Body of pancreas (tissue), 4 donors: ENCODE results near the gene ETFDH. TPM values are rescaled to one million over a fixed set of nuclear protein-coding genes. Genes with fewer than 3 reads are reported as not detected.

Experiments used
- ATAC-seq: fragments of 150-250 bp; one replicate; pipeline ENCODE4 v1.9.1; 2016
- DNase-seq, 4 donors: peaks; one replicate each; pipeline ENCODE4 v3.0.0-alpha.2; 2019
- H3K27ac ChIP-seq, 4 donors: fragments of 200-600 bp; sonication (generic); 1 replicate in 3 of 4; 2 replicates in 1 of 4; pipeline versions ENCODE4 v1.5.1 to v1.6.1; 2016 to 2019; ENCODE audit warnings: mild to moderate bottlenecking in 1 of 4, mixed read lengths in 1 of 4, moderate library complexity in 1 of 4
- H3K27me3 ChIP-seq, 2 donors: fragments of 200-600 bp; sonication (generic); one replicate each; pipeline ENCODE4 v1.6.0; 2016; ENCODE audit warnings: mild to moderate bottlenecking in 1 of 2
- H3K36me3 ChIP-seq, 2 donors: fragments of 200-600 bp; sonication (generic); replicated peaks in 1 of 2; 2 replicates each; pipeline ENCODE4 v1.5.1; 2016; ENCODE audit warnings: low read depth in 2 of 2; ENCODE audit not compliant: insufficient read depth in 1 of 2
- H3K4me1 ChIP-seq: fragments of 200-600 bp; sonication (generic); one replicate; pipeline ENCODE4 v1.6.0; 2016
- H3K4me3 ChIP-seq, 2 donors: fragments of 200-600 bp; sonication (generic); 1 replicate in 1 of 2; 2 replicates in 1 of 2; pipeline ENCODE4 v1.5.1; 2016 to 2019
- H3K9me3 ChIP-seq, 3 donors: fragments of 200-600 bp; sonication (generic); 1 replicate in 2 of 3; 2 replicates in 1 of 3; pipeline ENCODE4 v1.5.1; 2016
- CTCF ChIP-seq, 7 experiments: fragments of 450-650 bp in 4 of 7; fragments of 200-600 bp in 3 of 7; sonication (generic) in 3 of 7; IDR thresholded peaks; one replicate each; pipeline ENCODE4 v1.5.1; 2016 to 2019; ENCODE audit warnings: antibody characterized with exemption in 7 of 7
- POLR2A ChIP-seq, 3 donors: fragments of 450-650 bp; IDR thresholded peaks; one replicate each; pipeline ENCODE4 v1.6.1; 2016; ENCODE audit warnings: antibody characterized with exemption in 3 of 3, mild to moderate bottlenecking in 2 of 3
- WGBS, 2 donors: methylation state at CpG; one replicate each; pipeline ENCODE4 v1.1.5; 2017; 5-methylcytosine and 5-hydroxymethylcytosine counted together
- intact Hi-C: fragments of 100-400 bp; cut with DNase I; formaldehyde crosslinking; loops from one replicate; pipeline ENCODE4 v1.15.1; 2023
- small RNA-seq: library from RNA; depleted of rRNA; stranded (forward); fragments of <200 nt; gene quantifications from one replicate; pipeline ENCODE3, GENCODE V24; 2016
- total RNA-seq, 2 donors: library from RNA; depleted of rRNA; stranded (reverse); fragments of >200 nt; gene quantifications; one replicate each; pipeline ENCODE4 v1.1.0, GENCODE V29; 2016

Gene ETFDH
- total RNA-seq, 2 donors from 2014 or later, result 24.4 to 96.2 TPM

- no peaks in the 10 kb centered on the region for H3K4me1 ChIP-seq
- DNase-seq (no peak), ATAC-seq (no peak)
- TF ChIP-seq POLR2A (IDR thresholded peaks at IDR 0.05) (no peak), CTCF (IDR thresholded peaks at IDR 0.05) (no peak)
- H3K27me3 ChIP-seq, result no peaks in the 10 kb centered on the region
- no peaks in the 10 kb centered on the region for H3K36me3 ChIP-seq
- H3K9me3 ChIP-seq, result no peaks in the 10 kb centered on the region
- intact Hi-C loops, result no loop called here
- no peak overlapping the region for H3K27ac ChIP-seq
- H3K4me3 ChIP-seq, result no peak overlapping the region
Observed at GRCh38 chr4:158756588-158756987, 84.5 kb downstream of the ETFDH start.

GRCh38 chr4:158758142-158758541 is 86.0 kb downstream of the ETFDH start:
- no peaks in the 10 kb centered on the region for H3K4me1 ChIP-seq
- ATAC-seq (no peak), DNase-seq (no peak)
- H3K9me3 ChIP-seq, result no peaks in the 10 kb centered on the region
- no peak for TF ChIP-seq CTCF (IDR thresholded peaks at IDR 0.05)
- no peak for TF ChIP-seq POLR2A (IDR thresholded peaks at IDR 0.05)
- 65 to 71% methylated on average over 4 of the region's 4 CpGs for WGBS, 2 donors
- intact Hi-C loops, result no loop called here
- no peak overlapping the region for H3K4me3 ChIP-seq
- no peaks in the 10 kb centered on the region for H3K27me3 ChIP-seq
- H3K36me3 ChIP-seq, result no peaks in the 10 kb centered on the region
- no peak overlapping the region for H3K27ac ChIP-seq

GRCh38 chr4:158758703-158759102 is 86.6 kb downstream of the ETFDH start:
- no peak for TF ChIP-seq POLR2A (IDR thresholded peaks at IDR 0.05)
- TF ChIP-seq CTCF (IDR thresholded peaks at IDR 0.05), result no peak

More at GRCh38 chr4:158758703-158759102, 86.6 kb downstream of the ETFDH start:
- Histone ChIP-seq H3K9me3 (no peaks in the 10 kb centered on the region), H3K4me3 (no peak overlapping the region), H3K27ac (no peak overlapping the region), H3K4me1 (no peaks in the 10 kb centered on the region), H3K27me3 (no peaks in the 10 kb centered on the region), H3K36me3 (no peaks in the 10 kb centered on the region)
- ATAC-seq (no peak), DNase-seq (no peak)
- intact Hi-C loops, result no loop called here
- 69 to 75% methylated on average over 4 of the region's 4 CpGs for WGBS, 2 donors

Small RNA genes within 50 kb of the gene (small RNA-seq; reads per million reads assigned to genes)
- not detected for gene RF00012

Other genes starting within 250 kb of the ETFDH start
- not detected for gene RXFP1, start 150.4 kb upstream of the ETFDH start, total RNA-seq
- 1 to 10 TPM; 2.3 to 3.4 TPM for gene C4orf46, start 409 bp upstream of the ETFDH start, total RNA-seq
- gene PPID, start 51.1 kb downstream of the ETFDH start, total RNA-seq, result 10 to 100 TPM; 15.5 to 19.7 TPM
- gene FNIP2, start 96.7 kb downstream of the ETFDH start, total RNA-seq, result 10 to 100 TPM; 26.7 to 38.2 TPM